ENCODE data around the gene ASB6.
"Not testable (repeated sequence)": the region's sequence is repeated elsewhere in the genome, so short reads cannot be mapped to it uniquely, and the experiment has no call there.

ASB6 gene

GRCh38 chr9:129606161-129607026 lies 35.6 kb downstream of the ASB6 start:
- no peak for DNase-seq (ENCODE audit: low read depth)

- DNase-seq (ENCODE audit: low read depth) = no peak
Measured at GRCh38 chr9:129604766-129605163, 37.2 kb downstream of the ASB6 start.

GRCh38 chr9:129604056-129604765 lies 37.7 kb downstream of the ASB6 start:
- DNase-seq (ENCODE audit: low read depth) = no peak

GRCh38 chr9:129602598-129603415 lies 39.1 kb downstream of the ASB6 start:
- DNase-seq (ENCODE audit: low read depth) = no peak

GRCh38 chr9:129601082-129601674 lies 40.8 kb downstream of the ASB6 start:
- DNase-seq (ENCODE audit: low read depth) = no peak

GRCh38 chr9:129598089-129598596 lies 43.8 kb downstream of the ASB6 start:
- no peak for DNase-seq (ENCODE audit: low read depth)

GRCh38 chr9:129597355-129598088 lies 44.4 kb downstream of the ASB6 start:
- no peak for DNase-seq (ENCODE audit: low read depth)

GRCh38 chr9:129596541-129597331 lies 45.2 kb downstream of the ASB6 start:
- no peak for DNase-seq (ENCODE audit: low read depth)

GRCh38 chr9:129595903-129596540 lies 45.9 kb downstream of the ASB6 start:
- DNase-seq (ENCODE audit: low read depth) = no peak

- DNase-seq (ENCODE audit: low read depth) = no peak
Measured at GRCh38 chr9:129595311-129595741, 46.6 kb downstream of the ASB6 start.

GRCh38 chr9:129594632-129595031 lies 47.3 kb downstream of the ASB6 start:
- no peak for DNase-seq (ENCODE audit: low read depth)

- DNase-seq (ENCODE audit: low read depth) = not testable (repeated sequence)
Measured at GRCh38 chr9:129592790-129593189, 49.2 kb downstream of the ASB6 start.

- DNase-seq (ENCODE audit: low read depth) = no peak
Measured at GRCh38 chr9:129591916-129592315, 50.0 kb downstream of the ASB6 start.

GRCh38 chr9:129590466-129590865 lies 51.5 kb downstream of the ASB6 start:
- no peak for DNase-seq (ENCODE audit: low read depth)

GRCh38 chr9:129587487-129588262 lies 54.3 kb downstream of the ASB6 start:
- no peak for DNase-seq (ENCODE audit: low read depth)

GRCh38 chr9:129586685-129587084 lies 55.3 kb downstream of the ASB6 start:
- DNase-seq (ENCODE audit: low read depth) = no peak

GRCh38 chr9:129586245-129586644 lies 55.7 kb downstream of the ASB6 start:
- DNase-seq (ENCODE audit: low read depth) = no peak

GRCh38 chr9:129585352-129585751 lies 56.6 kb downstream of the ASB6 start:
- no peak for DNase-seq (ENCODE audit: low read depth)

Measured in HS-27A (cell line).